Parathyroid adenoma (tissue), 2 donors: ENCODE results near the gene RAB3C.

ENCODE experiments used
- H2AFZ ChIP-seq: fragments of 300-600 bp; sonication (generic); one replicate; pipeline ENCODE4 v1.7.0; 2017; ENCODE audit warnings: antibody characterized with exemption, mild to moderate bottlenecking
- H3K27ac ChIP-seq: fragments of 300-600 bp; sonication (generic); one replicate; pipeline ENCODE4 v1.7.0; 2017
- H3K27me3 ChIP-seq: fragments of 300-600 bp; sonication (generic); one replicate; pipeline ENCODE4 v1.7.0; 2017; ENCODE audit warnings: low read length; ENCODE audit not compliant: control insufficient read depth, insufficient read depth
- H3K36me3 ChIP-seq: fragments of 300-600 bp; sonication (generic); one replicate; pipeline ENCODE4 v1.7.0; 2017; ENCODE audit warnings: low read length; ENCODE audit not compliant: control insufficient read depth, insufficient read depth
- H3K4me1 ChIP-seq: fragments of 300-600 bp; sonication (generic); one replicate; pipeline ENCODE4 v1.7.0; 2017; ENCODE audit warnings: control low read depth
- H3K4me2 ChIP-seq: fragments of 300-600 bp; sonication (generic); one replicate; pipeline ENCODE4 v1.7.0; 2017; ENCODE audit warnings: low read length
- H3K4me3 ChIP-seq: fragments of 300-600 bp; sonication (generic); one replicate; pipeline ENCODE4 v1.7.0; 2017; ENCODE audit warnings: low read depth, low read length
- H3K79me2 ChIP-seq: fragments of 300-600 bp; sonication (generic); one replicate; pipeline ENCODE4 v1.7.0; 2017; ENCODE audit warnings: control low read depth
- H3K9ac ChIP-seq: fragments of 300-600 bp; sonication (generic); one replicate; pipeline ENCODE4 v1.7.0; 2017; ENCODE audit warnings: mild to moderate bottlenecking
- H3K9me3 ChIP-seq: fragments of 300-600 bp; sonication (generic); one replicate; pipeline ENCODE4 v1.7.0; 2017; ENCODE audit warnings: low read length; ENCODE audit not compliant: control insufficient read depth
- TF ChIP-seq, protein P1 (sequence below): fragments of 300-600 bp; sonication (generic); IDR thresholded peaks from one replicate; pipeline ENCODE4 v1.7.0; 2017; ENCODE audit warnings: antibody characterized with exemption, mild to moderate bottlenecking
- donor health status: primary hyperparathyroidism.

Gene RAB3C

GRCh38 chr5:58615972-58616371 lies 33.1 kb downstream of the RAB3C start:
- Histone ChIP-seq H3K4me3 (no peak overlapping the region), H3K4me2 (no peak overlapping the region), H3K27ac (no peak overlapping the region), H3K4me1 (no peaks in the 10 kb centered on the region), H2AFZ (no peak overlapping the region), H3K9ac (no peak overlapping the region), H3K79me2 (no peaks in the 10 kb centered on the region), H3K9me3 (no peaks in the 10 kb centered on the region), H3K36me3 (no peaks in the 10 kb centered on the region), H3K27me3 (no peaks in the 10 kb centered on the region)
- TF ChIP-seq, protein P1, sequence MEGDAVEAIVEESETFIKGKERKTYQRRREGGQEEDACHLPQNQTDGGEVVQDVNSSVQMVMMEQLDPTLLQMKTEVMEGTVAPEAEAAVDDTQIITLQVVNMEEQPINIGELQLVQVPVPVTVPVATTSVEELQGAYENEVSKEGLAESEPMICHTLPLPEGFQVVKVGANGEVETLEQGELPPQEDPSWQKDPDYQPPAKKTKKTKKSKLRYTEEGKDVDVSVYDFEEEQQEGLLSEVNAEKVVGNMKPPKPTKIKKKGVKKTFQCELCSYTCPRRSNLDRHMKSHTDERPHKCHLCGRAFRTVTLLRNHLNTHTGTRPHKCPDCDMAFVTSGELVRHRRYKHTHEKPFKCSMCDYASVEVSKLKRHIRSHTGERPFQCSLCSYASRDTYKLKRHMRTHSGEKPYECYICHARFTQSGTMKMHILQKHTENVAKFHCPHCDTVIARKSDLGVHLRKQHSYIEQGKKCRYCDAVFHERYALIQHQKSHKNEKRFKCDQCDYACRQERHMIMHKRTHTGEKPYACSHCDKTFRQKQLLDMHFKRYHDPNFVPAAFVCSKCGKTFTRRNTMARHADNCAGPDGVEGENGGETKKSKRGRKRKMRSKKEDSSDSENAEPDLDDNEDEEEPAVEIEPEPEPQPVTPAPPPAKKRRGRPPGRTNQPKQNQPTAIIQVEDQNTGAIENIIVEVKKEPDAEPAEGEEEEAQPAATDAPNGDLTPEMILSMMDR = no peak

DNA sequence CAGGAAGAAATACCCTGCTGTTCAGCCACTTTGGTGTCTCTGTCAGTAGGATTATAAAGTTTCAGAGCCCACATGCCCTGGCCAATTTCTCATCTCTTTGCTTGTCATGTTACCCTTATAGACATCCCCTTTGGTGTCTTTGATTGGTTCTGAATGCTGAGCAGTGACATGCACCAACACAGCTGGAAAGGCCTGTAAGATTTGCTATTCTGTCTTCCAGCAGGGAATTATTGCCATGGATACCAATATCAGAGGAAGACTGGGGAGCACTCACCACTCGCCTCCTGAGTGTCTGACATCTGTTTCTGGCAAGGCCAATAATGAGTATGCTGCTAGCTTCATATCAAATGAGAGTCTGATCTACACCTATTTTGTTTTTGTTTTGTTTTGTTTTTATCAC lies 34.4 kb downstream of the RAB3C start:
- no peak overlapping the region for H3K4me3 ChIP-seq
- H3K4me2 ChIP-seq = no peak overlapping the region
- H2AFZ ChIP-seq = no peak overlapping the region
- no peak overlapping the region for H3K27ac ChIP-seq
- no peaks in the 10 kb centered on the region for H3K79me2 ChIP-seq
- H3K9ac ChIP-seq = no peak overlapping the region
- H3K27me3 ChIP-seq = no peaks in the 10 kb centered on the region
- H3K9me3 ChIP-seq = no peaks in the 10 kb centered on the region
- no peaks in the 10 kb centered on the region for H3K36me3 ChIP-seq
- H3K4me1 ChIP-seq = no peaks in the 10 kb centered on the region
- TF ChIP-seq, protein P1 = no peak

DNA sequence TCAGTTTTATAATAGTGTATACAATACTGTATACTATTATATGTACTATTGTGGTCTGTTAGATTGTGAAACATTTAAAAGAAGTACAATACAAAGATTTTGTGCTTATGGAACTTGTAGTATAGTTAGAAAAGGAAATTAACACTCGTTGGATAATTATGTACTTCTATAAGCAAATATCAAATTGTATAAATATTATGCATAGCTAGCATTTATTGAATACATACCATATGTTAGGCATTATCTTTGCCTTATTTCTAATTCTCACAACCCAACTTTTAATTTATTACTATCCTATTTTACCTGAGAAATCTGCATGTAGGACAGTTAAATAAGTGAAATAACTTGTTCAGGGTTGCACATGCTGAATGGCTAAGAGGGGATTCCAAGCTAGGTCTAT lies 37.5 kb downstream of the RAB3C start:
- Histone ChIP-seq H3K27ac (no peak overlapping the region), H3K36me3 (no peaks in the 10 kb centered on the region), H3K4me3 (no peak overlapping the region), H3K4me1 (no peaks in the 10 kb centered on the region), H2AFZ (no peak overlapping the region), H3K9ac (no peak overlapping the region), H3K4me2 (no peak overlapping the region), H3K79me2 (no peaks in the 10 kb centered on the region), H3K9me3 (no peaks in the 10 kb centered on the region), H3K27me3 (no peaks in the 10 kb centered on the region)
- TF ChIP-seq, protein P1 = no peak

GRCh38 chr5:58622936-58623871 lies 40.3 kb downstream of the RAB3C start:
- H3K36me3 ChIP-seq = no peaks in the 10 kb centered on the region
- no peak overlapping the region for H2AFZ ChIP-seq
- no peak overlapping the region for H3K9ac ChIP-seq
- no peak overlapping the region for H3K4me3 ChIP-seq
- H3K79me2 ChIP-seq = no peaks in the 10 kb centered on the region
- no peak overlapping the region for H3K4me2 ChIP-seq
- H3K27ac ChIP-seq = no peak overlapping the region
- H3K9me3 ChIP-seq = no peaks in the 10 kb centered on the region
- no peaks in the 10 kb centered on the region for H3K4me1 ChIP-seq
- H3K27me3 ChIP-seq = no peaks in the 10 kb centered on the region
- TF ChIP-seq, protein P1 = no peak

DNA sequence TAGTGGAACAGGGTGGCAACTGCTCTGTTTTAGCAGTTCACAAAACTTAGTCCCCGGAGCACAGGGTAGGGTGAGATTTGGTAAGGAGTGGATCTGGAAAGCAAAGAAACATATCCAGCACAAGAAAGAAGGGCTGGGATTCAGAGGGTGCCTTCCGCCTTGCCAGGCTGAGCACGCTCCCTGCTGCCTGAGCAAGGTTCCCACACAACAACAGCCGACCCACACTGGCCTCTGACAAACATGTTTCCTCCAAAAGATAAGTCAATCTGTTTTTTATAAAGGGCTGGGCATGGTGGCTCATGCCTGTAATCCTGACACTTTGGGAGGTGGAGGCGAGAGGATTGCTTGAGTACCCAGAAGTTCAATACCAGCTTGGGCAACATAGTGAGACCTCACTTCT lies 45.8 kb downstream of the RAB3C start:
- H3K4me3 ChIP-seq = no peak overlapping the region
- H3K79me2 ChIP-seq = no peaks in the 10 kb centered on the region
- H2AFZ ChIP-seq = no peak overlapping the region
- H3K27ac ChIP-seq = no peak overlapping the region
- H3K27me3 ChIP-seq = no peaks in the 10 kb centered on the region
- H3K36me3 ChIP-seq = no peaks in the 10 kb centered on the region
- TF ChIP-seq, protein P1 = no peak
- H3K4me1 ChIP-seq = no peaks in the 10 kb centered on the region
- no peak overlapping the region for H3K9ac ChIP-seq
- H3K4me2 ChIP-seq = no peak overlapping the region
- no peaks in the 10 kb centered on the region for H3K9me3 ChIP-seq
